ENCODE results near the gene ANP32B.

ANP32B gene

GRCh38 chr9:98022447-98022846 lies 39.3 kb downstream of the ANP32B start:
- H3K4ac ChIP-seq (ENCODE audit: low read depth, low read length), result no peak overlapping the region
- no CpG with 5 or more reads among the region's 8 CpGs for WGBS (ENCODE audit: extremely low coverage, insufficient coverage, low lambda C conversion rate)
- H2AK5ac ChIP-seq (ENCODE audit: low read length), result no peak overlapping the region
- no peak overlapping the region for H4K5ac ChIP-seq (ENCODE audit: low read length)
- H4K8ac ChIP-seq (ENCODE audit: low read depth, low read length), result no peak overlapping the region
- H3K56ac ChIP-seq (ENCODE audit: low read length), result no peak overlapping the region
- H3K36me3 ChIP-seq (ENCODE audit: control insufficient read depth, insufficient read depth, low read length), result peaks cover 13% of the 10 kb centered on the region
- no peak overlapping the region for H3K4me2 ChIP-seq (ENCODE audit: low read length)
- no peaks in the 10 kb centered on the region for H3K4me1 ChIP-seq (ENCODE audit: control insufficient read depth, low read depth, low read length)
- no peak overlapping the region for H3K27ac ChIP-seq (ENCODE audit: low read depth, low read length)
- H3K18ac ChIP-seq (ENCODE audit: low read length), result no peak overlapping the region
- no peak overlapping the region for H2BK5ac ChIP-seq (ENCODE audit: low read length)
- H2BK120ac ChIP-seq (ENCODE audit: low read depth, low read length), result no peak overlapping the region
- H3K9ac ChIP-seq (ENCODE audit: low read length), result no peak overlapping the region
- H2BK15ac ChIP-seq (replicated peaks; ENCODE audit: low read depth), result no peak overlapping the region
- DNase-seq, result no peak
- no peak overlapping the region for H3K23ac ChIP-seq (ENCODE audit: low read length)
- no peaks in the 10 kb centered on the region for H3K27me3 ChIP-seq (ENCODE audit: insufficient read depth, low read length, poor library complexity)
- H3K79me2 ChIP-seq (ENCODE audit: control insufficient read depth, insufficient read depth, low read length), result no peaks in the 10 kb centered on the region
- H3K79me1 ChIP-seq (ENCODE audit: low read length), result no peaks in the 10 kb centered on the region
- no peak overlapping the region for H3K4me3 ChIP-seq (ENCODE audit: low read length)

DNA sequence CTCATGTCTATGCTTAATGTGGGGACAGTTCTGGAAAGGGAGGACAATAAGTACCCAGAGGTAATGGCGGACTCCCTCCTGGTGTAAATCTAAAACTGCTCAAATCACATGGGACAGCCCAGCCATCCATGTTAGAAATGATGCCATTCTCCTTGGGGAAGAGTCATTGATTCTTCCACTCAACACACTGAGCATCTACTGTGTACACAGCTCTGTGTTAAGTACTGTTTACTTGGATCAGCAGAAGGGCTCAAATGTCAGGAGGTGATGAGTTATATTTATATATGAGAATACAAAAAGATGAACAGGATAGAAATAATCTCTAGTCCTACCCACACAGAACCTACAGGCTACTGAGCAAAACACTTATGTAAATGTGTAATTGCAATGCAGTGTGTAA lies 41.6 kb downstream of the ANP32B start:
- no CpG with 5 or more reads among the region's 1 CpG for WGBS (ENCODE audit: extremely low coverage, insufficient coverage, low lambda C conversion rate)
- Histone ChIP-seq H3K23ac (ENCODE audit: low read length) (no peak overlapping the region), H3K4ac (ENCODE audit: low read depth, low read length) (no peak overlapping the region), H2BK120ac (ENCODE audit: low read depth, low read length) (no peak overlapping the region), H3K9ac (ENCODE audit: low read length) (no peak overlapping the region), H3K27ac (ENCODE audit: low read depth, low read length) (no peak overlapping the region), H3K4me1 (ENCODE audit: control insufficient read depth, low read depth, low read length) (no peaks in the 10 kb centered on the region), H2AK5ac (ENCODE audit: low read length) (no peak overlapping the region), H4K8ac (ENCODE audit: low read depth, low read length) (no peak overlapping the region), H3K36me3 (ENCODE audit: control insufficient read depth, insufficient read depth, low read length) (peaks cover 3% of the 10 kb centered on the region), H3K27me3 (ENCODE audit: insufficient read depth, low read length, poor library complexity) (no peaks in the 10 kb centered on the region), H3K79me1 (ENCODE audit: low read length) (no peaks in the 10 kb centered on the region), H2BK5ac (ENCODE audit: low read length) (no peak overlapping the region), H4K5ac (ENCODE audit: low read length) (no peak overlapping the region), H3K18ac (ENCODE audit: low read length) (no peak overlapping the region), H3K79me2 (ENCODE audit: control insufficient read depth, insufficient read depth, low read length) (no peaks in the 10 kb centered on the region), H3K4me3 (ENCODE audit: low read length) (no peak overlapping the region), H3K56ac (ENCODE audit: low read length) (no peak overlapping the region), H3K4me2 (ENCODE audit: low read length) (no peak overlapping the region), H2BK15ac (replicated peaks; ENCODE audit: low read depth) (no peak overlapping the region)
- DNase-seq, result no peak

DNA sequence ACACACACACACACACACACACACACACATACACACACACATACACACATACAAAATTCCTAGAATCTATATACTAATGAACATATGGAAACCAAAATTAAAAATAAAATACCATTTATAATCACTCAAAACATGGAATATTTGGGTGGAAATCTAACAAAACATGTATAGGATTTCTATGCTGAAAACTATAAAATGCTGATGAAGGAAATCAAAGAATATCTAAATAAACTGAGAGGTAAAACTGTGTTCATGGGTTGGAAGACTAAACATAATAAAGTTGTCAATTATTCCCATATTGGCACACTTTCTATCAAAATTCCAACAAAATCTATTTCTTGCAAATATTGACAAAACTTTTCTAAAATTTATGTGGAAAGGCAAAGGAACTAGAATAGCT lies 48.0 kb downstream of the ANP32B start:
- H4K8ac ChIP-seq (ENCODE audit: low read depth, low read length), result no peak overlapping the region
- DNase-seq, result no peak
- no peak overlapping the region for H3K4ac ChIP-seq (ENCODE audit: low read depth, low read length)
- H2BK120ac ChIP-seq (ENCODE audit: low read depth, low read length), result no peak overlapping the region
- H3K4me2 ChIP-seq (ENCODE audit: low read length), result no peak overlapping the region
- H3K56ac ChIP-seq (ENCODE audit: low read length), result no peak overlapping the region
- H2BK5ac ChIP-seq (ENCODE audit: low read length), result no peak overlapping the region
- no peaks in the 10 kb centered on the region for H3K79me2 ChIP-seq (ENCODE audit: control insufficient read depth, insufficient read depth, low read length)
- no peaks in the 10 kb centered on the region for H3K79me1 ChIP-seq (ENCODE audit: low read length)
- H4K5ac ChIP-seq (ENCODE audit: low read length), result no peak overlapping the region
- no peak overlapping the region for H2BK15ac ChIP-seq (replicated peaks; ENCODE audit: low read depth)
- H3K4me1 ChIP-seq (ENCODE audit: control insufficient read depth, low read depth, low read length), result no peaks in the 10 kb centered on the region
- H3K4me3 ChIP-seq (ENCODE audit: low read length), result no peak overlapping the region
- no peak overlapping the region for H3K23ac ChIP-seq (ENCODE audit: low read length)
- no peaks in the 10 kb centered on the region for H3K36me3 ChIP-seq (ENCODE audit: control insufficient read depth, insufficient read depth, low read length)
- no peak overlapping the region for H3K27ac ChIP-seq (ENCODE audit: low read depth, low read length)
- no peak overlapping the region for H3K9ac ChIP-seq (ENCODE audit: low read length)
- no peak overlapping the region for H2AK5ac ChIP-seq (ENCODE audit: low read length)
- H3K27me3 ChIP-seq (ENCODE audit: insufficient read depth, low read length, poor library complexity), result no peaks in the 10 kb centered on the region
- no peak overlapping the region for H3K18ac ChIP-seq (ENCODE audit: low read length)

GRCh38 chr9:98031935-98032334 lies 48.8 kb downstream of the ANP32B start:
- Histone ChIP-seq H3K27me3 (ENCODE audit: insufficient read depth, low read length, poor library complexity) (no peaks in the 10 kb centered on the region), H2BK5ac (ENCODE audit: low read length) (no peak overlapping the region), H2BK120ac (ENCODE audit: low read depth, low read length) (no peak overlapping the region), H4K8ac (ENCODE audit: low read depth, low read length) (no peak overlapping the region), H3K36me3 (ENCODE audit: control insufficient read depth, insufficient read depth, low read length) (no peaks in the 10 kb centered on the region), H3K23ac (ENCODE audit: low read length) (no peak overlapping the region), H2BK15ac (replicated peaks; ENCODE audit: low read depth) (no peak overlapping the region), H3K4ac (ENCODE audit: low read depth, low read length) (no peak overlapping the region), H3K4me3 (ENCODE audit: low read length) (no peak overlapping the region), H3K4me2 (ENCODE audit: low read length) (no peak overlapping the region), H3K79me1 (ENCODE audit: low read length) (no peaks in the 10 kb centered on the region), H2AK5ac (ENCODE audit: low read length) (no peak overlapping the region), H3K9ac (ENCODE audit: low read length) (no peak overlapping the region), H3K56ac (ENCODE audit: low read length) (no peak overlapping the region), H4K5ac (ENCODE audit: low read length) (no peak overlapping the region), H3K18ac (ENCODE audit: low read length) (no peak overlapping the region), H3K27ac (ENCODE audit: low read depth, low read length) (no peak overlapping the region), H3K4me1 (ENCODE audit: control insufficient read depth, low read depth, low read length) (no peaks in the 10 kb centered on the region), H3K79me2 (ENCODE audit: control insufficient read depth, insufficient read depth, low read length) (no peaks in the 10 kb centered on the region)
- peak; percentile 37 for DNase-seq
- no CpG with 5 or more reads among the region's 1 CpG for WGBS (ENCODE audit: extremely low coverage, insufficient coverage, low lambda C conversion rate)

DNA sequence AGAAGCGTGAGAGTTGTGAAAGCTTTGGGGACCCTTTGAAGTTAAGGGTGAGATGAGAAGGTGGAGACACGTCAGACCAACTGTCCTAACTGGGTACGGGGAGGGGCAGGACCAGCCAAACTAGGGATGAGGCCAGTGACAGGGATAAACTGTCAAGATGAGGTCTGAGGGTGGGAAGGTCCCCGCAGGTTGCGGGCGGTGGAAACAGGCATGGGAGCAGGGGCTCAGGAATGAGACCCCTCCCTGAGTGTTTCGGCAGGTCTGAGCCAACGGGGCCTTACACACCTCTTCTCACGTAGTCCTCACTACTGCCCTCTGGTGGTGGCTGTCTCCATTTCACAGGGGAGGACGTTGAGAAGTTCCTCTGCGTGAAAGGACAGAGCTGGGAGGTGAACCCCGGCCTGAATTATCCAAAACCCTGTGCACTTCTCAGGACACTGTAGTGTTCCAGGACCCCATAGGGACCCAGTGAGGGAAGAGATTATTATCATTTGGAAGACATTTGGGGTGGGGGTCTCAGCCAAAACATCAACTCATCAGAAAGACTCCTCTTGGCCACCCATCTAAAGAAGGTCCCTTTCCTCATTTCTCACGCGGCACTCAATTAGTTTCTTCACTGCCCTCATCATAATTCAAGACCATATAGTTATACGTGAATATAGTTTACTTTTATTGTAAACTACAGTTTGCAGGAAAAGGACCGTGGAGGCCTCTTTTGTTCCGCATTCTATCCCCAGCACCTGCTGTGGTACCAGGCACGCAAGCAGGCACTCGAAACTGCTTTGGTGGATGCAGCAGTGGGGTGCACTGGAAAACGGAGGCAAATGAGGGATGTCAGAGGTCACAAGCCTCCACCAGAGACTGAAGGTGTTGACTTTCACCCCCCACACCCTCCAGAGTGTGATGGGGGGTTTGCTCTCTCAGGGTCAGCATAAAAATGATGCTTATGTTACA lies 51.7 kb downstream of the ANP32B start:
- no peaks in the 10 kb centered on the region for H3K27me3 ChIP-seq (ENCODE audit: insufficient read depth, low read length, poor library complexity)
- no peak overlapping the region for H2BK15ac ChIP-seq (replicated peaks; ENCODE audit: low read depth)
- no peak overlapping the region for H2BK5ac ChIP-seq (ENCODE audit: low read length)
- no peaks in the 10 kb centered on the region for H3K79me1 ChIP-seq (ENCODE audit: low read length)
- H3K56ac ChIP-seq (ENCODE audit: low read length), result no peak overlapping the region
- H3K79me2 ChIP-seq (ENCODE audit: control insufficient read depth, insufficient read depth, low read length), result no peaks in the 10 kb centered on the region
- H3K23ac ChIP-seq (ENCODE audit: low read length), result no peak overlapping the region
- no peak overlapping the region for H3K4ac ChIP-seq (ENCODE audit: low read depth, low read length)
- H2BK120ac ChIP-seq (ENCODE audit: low read depth, low read length), result no peak overlapping the region
- H2AK5ac ChIP-seq (ENCODE audit: low read length), result no peak overlapping the region
- no peak overlapping the region for H3K9ac ChIP-seq (ENCODE audit: low read length)
- no peaks in the 10 kb centered on the region for H3K4me1 ChIP-seq (ENCODE audit: control insufficient read depth, low read depth, low read length)
- H3K4me2 ChIP-seq (ENCODE audit: low read length), result no peak overlapping the region
- no peak overlapping the region for H3K27ac ChIP-seq (ENCODE audit: low read depth, low read length)
- WGBS (ENCODE audit: extremely low coverage, insufficient coverage, low lambda C conversion rate), result no CpG with 5 or more reads among the region's 20 CpGs
- no peak overlapping the region for H3K4me3 ChIP-seq (ENCODE audit: low read length)
- H3K18ac ChIP-seq (ENCODE audit: low read length), result no peak overlapping the region
- no peaks in the 10 kb centered on the region for H3K36me3 ChIP-seq (ENCODE audit: control insufficient read depth, insufficient read depth, low read length)
- no peak overlapping the region for H4K5ac ChIP-seq (ENCODE audit: low read length)
- no peak overlapping the region for H4K8ac ChIP-seq (ENCODE audit: low read depth, low read length)
- DNase-seq, result peak; percentile 88

GRCh38 chr9:98037357-98037756 lies 54.2 kb downstream of the ANP32B start:
- Histone ChIP-seq H3K4ac (ENCODE audit: low read depth, low read length) (no peak overlapping the region), H3K79me1 (ENCODE audit: low read length) (no peaks in the 10 kb centered on the region), H3K9ac (ENCODE audit: low read length) (no peak overlapping the region), H3K4me3 (ENCODE audit: low read length) (no peak overlapping the region), H3K4me2 (ENCODE audit: low read length) (no peak overlapping the region), H4K5ac (ENCODE audit: low read length) (no peak overlapping the region), H2BK120ac (ENCODE audit: low read depth, low read length) (no peak overlapping the region), H3K27ac (ENCODE audit: low read depth, low read length) (no peak overlapping the region), H2AK5ac (ENCODE audit: low read length) (no peak overlapping the region), H3K36me3 (ENCODE audit: control insufficient read depth, insufficient read depth, low read length) (no peaks in the 10 kb centered on the region), H2BK15ac (replicated peaks; ENCODE audit: low read depth) (no peak overlapping the region), H3K18ac (ENCODE audit: low read length) (no peak overlapping the region), H3K4me1 (ENCODE audit: control insufficient read depth, low read depth, low read length) (no peaks in the 10 kb centered on the region), H3K79me2 (ENCODE audit: control insufficient read depth, insufficient read depth, low read length) (no peaks in the 10 kb centered on the region), H3K56ac (ENCODE audit: low read length) (no peak overlapping the region), H4K8ac (ENCODE audit: low read depth, low read length) (no peak overlapping the region), H3K23ac (ENCODE audit: low read length) (no peak overlapping the region), H2BK5ac (ENCODE audit: low read length) (no peak overlapping the region), H3K27me3 (ENCODE audit: insufficient read depth, low read length, poor library complexity) (no peaks in the 10 kb centered on the region)
- no peak for DNase-seq
